Upper lobe of right lung (tissue), 1 donor: ENCODE data around the gene SYNJ2. TPM values are rescaled to one million over a fixed set of nuclear protein-coding genes. Genes with fewer than 3 reads are reported as not detected.

ENCODE experiments used
- ATAC-seq: fragments of 200-7000 bp; cut with Tn5 transposase; one replicate; pipeline ENCODE4 v1.9.1; 2020; ENCODE audit warnings: mild to moderate bottlenecking, moderate library complexity
- DNase-seq: peaks from one replicate; pipeline ENCODE4 v3.0.0-alpha.2; 2020
- H3K27ac ChIP-seq: fragments of 200-600 bp; one replicate; pipeline ENCODE4 v1.8.0; 2022
- H3K27me3 ChIP-seq: fragments of 200-600 bp; one replicate; pipeline ENCODE4 v1.8.0; 2022; ENCODE audit warnings: mild to moderate bottlenecking
- H3K36me3 ChIP-seq: fragments of 200-600 bp; one replicate; pipeline ENCODE4 v1.8.0; 2022
- H3K4me1 ChIP-seq: fragments of 200-600 bp; one replicate; pipeline ENCODE4 v1.8.0; 2022
- H3K4me3 ChIP-seq: fragments of 200-600 bp; one replicate; pipeline ENCODE4 v1.8.0; 2022; ENCODE audit warnings: mild to moderate bottlenecking
- H3K9me3 ChIP-seq: fragments of 200-600 bp; one replicate; pipeline ENCODE4 v1.8.0; 2022
- intact Hi-C: fragments of 100-400 bp; cut with DNase I; formaldehyde crosslinking; loops from one replicate; pipeline ENCODE4 v1.11.0; 2022
- total RNA-seq: library from RNA; stranded (reverse); fragmentation: NEBNext Ultra II Directional; extraction: Animal tissue kit (Norgen Biotek cat#: 25700); gene quantifications from one replicate; pipeline ENCODE4 v1.2.1, GENCODE V29; 2021
- TF ChIP-seq, protein P1 (sequence below): fragments of 200-600 bp; IDR thresholded peaks from one replicate; pipeline ENCODE4 v1.8.0; 2022; ENCODE audit warnings: antibody characterized with exemption
- donor health status: DM: no; HTN: yes; CAD: no; lungs with severe emphysema.

Gene SYNJ2
- total RNA-seq, 1 donor from 2014 or later = 7.2 TPM

DNA sequence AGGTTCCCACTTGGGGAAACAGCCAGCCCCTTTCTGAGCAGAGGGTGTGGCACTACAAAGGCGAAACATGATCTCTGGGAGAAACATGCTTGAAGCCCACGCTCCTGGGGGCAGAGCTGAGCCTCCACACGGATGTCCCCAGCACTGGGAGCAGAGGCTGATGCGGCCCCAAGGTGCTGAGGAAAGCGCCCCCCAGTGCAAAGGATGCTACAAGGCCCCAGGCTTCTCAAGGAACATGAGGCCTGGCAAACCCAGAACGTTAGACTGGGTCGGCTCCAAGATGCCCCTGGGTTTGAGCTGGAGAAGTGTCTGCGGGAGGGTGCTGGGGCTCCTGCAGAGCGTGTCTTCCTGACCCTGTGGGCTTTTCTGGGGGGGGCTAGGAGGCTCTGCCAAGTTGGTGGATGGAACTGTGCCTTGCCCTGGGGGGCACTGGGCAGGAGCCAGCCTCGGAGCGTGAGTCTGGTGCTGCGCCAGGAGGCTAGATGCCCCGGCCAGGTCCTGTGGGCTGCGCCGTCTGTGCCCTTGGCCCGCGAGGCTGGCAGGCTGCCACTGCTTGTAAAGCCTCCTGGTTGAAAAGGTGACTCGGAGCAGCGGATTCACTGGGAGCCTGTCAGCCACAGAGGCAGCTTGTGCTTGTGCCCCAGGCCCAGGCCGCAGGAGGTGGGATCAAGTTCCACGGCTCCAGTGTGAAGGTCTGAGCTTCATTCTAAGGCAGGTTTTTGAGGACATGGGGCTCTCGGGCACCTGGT lies 8.1 kb downstream of the SYNJ2 start:
- H3K4me3 ChIP-seq = no peak overlapping the region
- H3K4me1 ChIP-seq = peaks cover 12% of the 10 kb centered on the region

DNA sequence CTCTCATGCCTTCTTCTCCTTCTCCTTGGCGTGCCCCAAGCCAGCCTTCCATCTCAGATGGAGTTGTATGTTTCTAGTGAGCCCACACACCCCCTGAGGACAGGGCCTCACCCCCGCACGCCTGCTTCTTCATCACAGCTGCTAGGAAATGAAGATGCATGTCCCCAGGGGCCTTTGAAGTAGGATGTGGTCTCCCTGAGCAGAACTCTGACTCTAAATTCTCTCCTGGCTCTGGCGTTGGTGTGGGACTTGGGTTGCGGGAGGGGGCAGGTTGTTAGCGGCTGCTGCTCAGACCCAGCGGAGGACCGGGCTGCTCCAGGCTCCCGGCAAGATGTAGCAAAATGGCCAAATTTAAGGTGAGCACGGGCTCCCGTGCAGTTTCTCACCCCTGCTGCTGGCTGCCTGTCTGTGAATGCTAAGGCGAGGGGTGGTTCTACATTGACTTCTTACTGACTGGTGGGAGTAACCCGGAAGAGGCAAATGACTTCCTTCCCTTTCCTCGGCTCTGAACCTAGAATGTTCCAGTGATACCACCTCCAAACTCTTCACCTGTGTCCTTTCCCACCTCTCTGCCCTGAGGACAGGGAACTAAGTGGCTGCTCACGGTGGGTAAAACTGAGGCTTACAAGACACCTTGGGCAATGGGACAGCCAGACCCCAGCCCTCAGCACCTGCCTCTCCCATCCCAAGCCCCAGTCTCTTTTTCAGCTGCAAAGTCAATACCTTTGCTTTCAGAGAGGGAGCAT lies 8.8 kb downstream of the SYNJ2 start:
- TF ChIP-seq, protein P1, sequence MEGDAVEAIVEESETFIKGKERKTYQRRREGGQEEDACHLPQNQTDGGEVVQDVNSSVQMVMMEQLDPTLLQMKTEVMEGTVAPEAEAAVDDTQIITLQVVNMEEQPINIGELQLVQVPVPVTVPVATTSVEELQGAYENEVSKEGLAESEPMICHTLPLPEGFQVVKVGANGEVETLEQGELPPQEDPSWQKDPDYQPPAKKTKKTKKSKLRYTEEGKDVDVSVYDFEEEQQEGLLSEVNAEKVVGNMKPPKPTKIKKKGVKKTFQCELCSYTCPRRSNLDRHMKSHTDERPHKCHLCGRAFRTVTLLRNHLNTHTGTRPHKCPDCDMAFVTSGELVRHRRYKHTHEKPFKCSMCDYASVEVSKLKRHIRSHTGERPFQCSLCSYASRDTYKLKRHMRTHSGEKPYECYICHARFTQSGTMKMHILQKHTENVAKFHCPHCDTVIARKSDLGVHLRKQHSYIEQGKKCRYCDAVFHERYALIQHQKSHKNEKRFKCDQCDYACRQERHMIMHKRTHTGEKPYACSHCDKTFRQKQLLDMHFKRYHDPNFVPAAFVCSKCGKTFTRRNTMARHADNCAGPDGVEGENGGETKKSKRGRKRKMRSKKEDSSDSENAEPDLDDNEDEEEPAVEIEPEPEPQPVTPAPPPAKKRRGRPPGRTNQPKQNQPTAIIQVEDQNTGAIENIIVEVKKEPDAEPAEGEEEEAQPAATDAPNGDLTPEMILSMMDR = no peak
- no peak overlapping the region for H3K27ac ChIP-seq
- no peaks in the 10 kb centered on the region for H3K27me3 ChIP-seq
- H3K4me3 ChIP-seq = no peak overlapping the region
- H3K4me1 ChIP-seq = peaks cover 12% of the 10 kb centered on the region
- no peaks in the 10 kb centered on the region for H3K9me3 ChIP-seq
- peak; percentile 58 for DNase-seq
- ATAC-seq = no peak
- intact Hi-C loops = no loop called here
- no peaks in the 10 kb centered on the region for H3K36me3 ChIP-seq

More for the DNA sequence above, 8.1 kb downstream of the SYNJ2 start:
- intact Hi-C loops = loop anchor here (10.0 kb wide), 1 partner anchor 85 kb away; no protein-coding TSS in a partner anchor
- Histone ChIP-seq H3K9me3 (no peaks in the 10 kb centered on the region), H3K27me3 (no peaks in the 10 kb centered on the region), H3K36me3 (no peaks in the 10 kb centered on the region), H3K27ac (no peak overlapping the region)
- DNase-seq (peak; percentile 68), ATAC-seq (peak; percentile 27)
- TF ChIP-seq, protein P1 = no peak

DNA sequence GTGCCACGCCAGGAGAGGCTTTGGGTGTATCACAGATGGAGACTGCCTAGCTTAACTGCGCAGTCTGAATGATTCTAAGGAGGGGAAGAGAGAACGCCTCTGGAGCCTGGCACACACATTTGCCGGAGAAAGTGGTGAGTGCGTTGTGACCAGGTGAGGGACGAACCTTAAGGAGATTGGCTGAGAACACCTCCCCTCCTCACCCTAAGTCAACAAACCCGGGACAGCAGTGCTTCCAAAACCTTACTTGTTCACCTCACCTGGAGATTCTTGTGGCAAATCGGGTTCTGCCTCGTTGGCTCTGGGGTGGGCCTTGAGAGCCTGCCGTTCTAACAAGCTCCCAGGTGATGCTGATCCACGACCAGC lies 9.4 kb downstream of the SYNJ2 start:
- no peaks in the 10 kb centered on the region for H3K9me3 ChIP-seq
- DNase-seq = peak; percentile 23
- no peaks in the 10 kb centered on the region for H3K36me3 ChIP-seq
- H3K4me1 ChIP-seq = peaks cover 12% of the 10 kb centered on the region
- TF ChIP-seq, protein P1 = no peak
- intact Hi-C loops = no loop called here
- H3K27me3 ChIP-seq = no peaks in the 10 kb centered on the region
- no peak overlapping the region for H3K4me3 ChIP-seq
- no peak overlapping the region for H3K27ac ChIP-seq
- ATAC-seq = no peak

DNA sequence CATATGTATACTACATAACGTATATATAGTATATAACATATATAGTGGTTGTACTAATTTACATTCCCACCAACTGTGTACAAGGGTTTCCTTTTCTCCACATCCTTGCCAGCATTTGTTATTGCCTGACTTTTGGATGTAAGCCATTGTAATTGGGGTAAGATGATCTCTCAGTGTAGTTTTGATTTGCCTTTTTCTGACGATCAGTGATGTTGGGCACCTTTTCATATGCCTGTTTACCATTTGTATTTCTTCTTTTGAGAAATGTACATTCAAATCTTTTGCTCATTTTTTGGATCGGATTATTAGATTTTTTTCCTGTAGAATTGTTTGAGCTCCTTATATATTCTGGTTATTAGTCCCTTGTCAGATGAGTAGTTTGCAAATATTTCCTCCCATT lies 11.4 kb downstream of the SYNJ2 start:
- Histone ChIP-seq H3K4me3 (no peak overlapping the region), H3K4me1 (peaks cover 12% of the 10 kb centered on the region), H3K27ac (no peak overlapping the region), H3K27me3 (no peaks in the 10 kb centered on the region), H3K9me3 (no peaks in the 10 kb centered on the region), H3K36me3 (no peaks in the 10 kb centered on the region)
- no peak for ATAC-seq
- no peak for DNase-seq
- TF ChIP-seq, protein P1 = no peak
- intact Hi-C loops = no loop called here

DNA sequence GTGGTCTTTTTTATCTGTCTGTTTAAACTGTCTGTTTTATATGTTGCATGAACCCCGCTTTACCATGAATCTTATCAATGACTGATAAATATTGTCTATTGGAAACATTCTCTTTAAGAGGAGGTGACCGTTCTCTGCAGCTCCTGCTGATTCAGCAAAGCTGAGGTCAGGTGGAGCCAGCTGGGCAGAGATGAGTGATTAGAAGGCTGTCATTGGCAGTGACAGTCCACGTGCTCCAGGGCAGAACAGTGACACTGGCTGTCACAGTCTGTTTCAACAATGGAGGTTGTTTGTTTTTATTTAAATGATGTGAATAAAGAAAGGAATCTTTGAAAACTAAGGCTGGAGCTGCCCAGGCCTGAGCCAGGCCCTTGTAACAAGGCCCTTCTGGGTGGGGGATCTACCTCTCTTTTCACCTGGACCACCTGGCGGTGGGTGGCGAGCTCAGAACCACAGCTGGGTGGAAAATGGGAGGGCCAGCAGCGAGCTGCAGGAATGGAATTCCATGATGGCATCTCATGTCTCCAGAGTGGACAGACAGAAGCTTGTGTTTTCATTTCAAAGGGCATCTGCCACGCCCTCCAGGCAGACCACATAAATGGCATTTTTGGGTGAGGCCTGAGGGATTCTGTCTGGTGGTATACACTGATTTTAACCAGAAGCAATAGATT lies 12.6 kb downstream of the SYNJ2 start:
- no peaks in the 10 kb centered on the region for H3K36me3 ChIP-seq
- TF ChIP-seq, protein P1 = no peak
- peak; percentile 32 for DNase-seq
- no peaks in the 10 kb centered on the region for H3K9me3 ChIP-seq
- H3K27ac ChIP-seq = peak overlapping the region; percentile 3
- intact Hi-C loops = no loop called here
- H3K4me3 ChIP-seq = no peak overlapping the region
- no peaks in the 10 kb centered on the region for H3K27me3 ChIP-seq
- ATAC-seq = no peak
- peaks cover 12% of the 10 kb centered on the region for H3K4me1 ChIP-seq
